Psoas muscle (tissue), 8 donors: ENCODE results near the gene SYCP2L. TPM values are rescaled to one million over a fixed set of nuclear protein-coding genes. Genes with fewer than 3 reads are reported as not detected.
"Not testable (repeated sequence)": the region's sequence is repeated elsewhere in the genome, so short reads cannot be mapped to it uniquely, and the experiment has no call there.

Source experiments
- ATAC-seq, 4 donors: fragments of 200-7000 bp; cut with Tn5 transposase; one replicate each; pipeline ENCODE4 v1.9.1; 2020; ENCODE audit warnings: moderate library complexity in 3 of 4, mild to moderate bottlenecking in 2 of 4
- DNase-seq, 2 donors: peaks; one replicate each; pipeline ENCODE4 v3.0.0-alpha.2; 2020
- H3K27ac ChIP-seq: fragments of 200-600 bp; one replicate; pipeline ENCODE4 v1.8.0; 2022
- H3K27me3 ChIP-seq, 3 donors: fragments of 200-600 bp in 1 of 3; one replicate each; pipeline versions ENCODE4 v1.6.1 to v1.8.0; 2013 to 2022; ENCODE audit warnings: low read length in 2 of 3, mild to moderate bottlenecking in 2 of 3, moderate library complexity in 1 of 3; ENCODE audit not compliant: insufficient read depth in 3 of 3
- H3K36me3 ChIP-seq, 2 donors: fragments of 200-600 bp in 1 of 2; one replicate each; pipeline versions ENCODE4 v1.6.1 to v1.8.0; 2013 to 2022; ENCODE audit warnings: low read depth in 1 of 2, mild to moderate bottlenecking in 1 of 2, moderate library complexity in 1 of 2; ENCODE audit not compliant: insufficient read depth in 1 of 2
- H3K4me1 ChIP-seq: fragments of 200-600 bp; one replicate; pipeline ENCODE4 v1.8.0; 2022
- H3K4me3 ChIP-seq: fragments of 200-600 bp; one replicate; pipeline ENCODE4 v1.8.0; 2022; ENCODE audit warnings: mild to moderate bottlenecking
- H3K9me3 ChIP-seq: fragments of 200-600 bp; one replicate; pipeline ENCODE4 v1.8.0; 2022
- CTCF ChIP-seq: fragments of 200-600 bp; IDR thresholded peaks from one replicate; pipeline ENCODE4 v1.8.0; 2022; ENCODE audit warnings: antibody characterized with exemption
- WGBS, 3 donors: extraction: QIAGEN DNeasy Blood & Tissue Kit; methylation state at CpG; one replicate each; pipeline versions ENCODE4 v1.1.6 to v1.1.7; 2013; 5-methylcytosine and 5-hydroxymethylcytosine counted together
- intact Hi-C, 2 donors: fragments of 100-400 bp; cut with DNase I; formaldehyde crosslinking; loops; one replicate each; pipeline versions ENCODE4 v1.11.0 to v1.14.2; 2022
- polyA plus RNA-seq, 3 donors: library from polyadenylated mRNA; stranded (reverse); fragments of 200-250 nt; gene quantifications; one replicate each; pipeline ENCODE4 v1.2.3, GENCODE V29; 2013
- total RNA-seq, 4 donors: library from RNA; stranded (reverse); fragmentation: NEBNext Ultra II Directional in 2 of 4; extraction: Animal tissue kit (Norgen Biotek cat#: 25700) in 2 of 4; gene quantifications; one replicate each; pipeline versions ENCODE4 v1.2.1 to v1.2.4, GENCODE V29; 2021 to 2023
- donor health status: healthy with polysubstance abuse.
- donor health status: DM: no; HTN: no; CAD: no; lungs with moderate emphysema.
- donor health status: Bipolar disorder and iron deficiency.
- donor health status: healthy.
- donor health status: DM: yes; HTN: yes; CAD: no.
- donor health status: DM: no; HTN: no; CAD: no.
- donor health status: DM: no; HTN: no; CAD: no.
- donor health status: DM: yes; HTN: yes; CAD: no.

Gene SYCP2L
- total and polyA plus RNA-seq, 7 donors = 0.08 to 0.99 (median 0.19) TPM; not detected in 1

GRCh38 chr6:10896691-10897090 is 9.8 kb downstream of the SYCP2L start:
- DNase-seq (no peak), ATAC-seq (no peak)
- Histone ChIP-seq H3K4me1 (no peaks in the 10 kb centered on the region), H3K36me3 (no peaks in the 10 kb centered on the region), H3K27ac (no peak overlapping the region), H3K9me3 (no peaks in the 10 kb centered on the region), H3K27me3 (no peaks in the 10 kb centered on the region), H3K4me3 (no peak overlapping the region)
- 60 to 71% (median 68%) methylated on average over 3 of the region's 3 CpGs for WGBS, 3 donors
- no peak for TF ChIP-seq CTCF
- intact Hi-C loops = no loop called here

- no peaks in the 10 kb centered on the region for H3K36me3 ChIP-seq
- no peak for DNase-seq
- no peak overlapping the region for H3K27ac ChIP-seq
- H3K4me1 ChIP-seq = no peaks in the 10 kb centered on the region
- H3K9me3 ChIP-seq = no peaks in the 10 kb centered on the region
- no peak overlapping the region for H3K4me3 ChIP-seq
- ATAC-seq = no peak
- no peaks in the 10 kb centered on the region for H3K27me3 ChIP-seq
- intact Hi-C loops = no loop called here
- no peak for TF ChIP-seq CTCF
- 86 to 94% (median 86%) methylated on average over 4 of the region's 4 CpGs for WGBS, 3 donors
Measured at GRCh38 chr6:10901770-10902169, 14.9 kb downstream of the SYCP2L start.

GRCh38 chr6:10904015-10904414 is 17.2 kb downstream of the SYCP2L start:
- Histone ChIP-seq H3K4me3 (no peak overlapping the region), H3K36me3 (no peaks in the 10 kb centered on the region), H3K27me3 (no peaks in the 10 kb centered on the region), H3K27ac (no peak overlapping the region), H3K9me3 (no peaks in the 10 kb centered on the region), H3K4me1 (no peaks in the 10 kb centered on the region)
- ATAC-seq (no peak), DNase-seq (no peak)
- 92 to 94% (median 93%) methylated on average over 7 of the region's 7 CpGs for WGBS, 3 donors
- no peak for TF ChIP-seq CTCF
- intact Hi-C loops = no loop called here

- no peak for TF ChIP-seq CTCF
- Histone ChIP-seq H3K27ac (no peak overlapping the region), H3K9me3 (no peaks in the 10 kb centered on the region), H3K4me3 (no peak overlapping the region), H3K4me1 (no peaks in the 10 kb centered on the region), H3K27me3 (no peaks in the 10 kb centered on the region), H3K36me3 (no peaks in the 10 kb centered on the region)
- no peak for ATAC-seq
- WGBS, 3 donors = 75 to 84% (median 76%) methylated on average over 1 of the region's 1 CpG
- no peak for DNase-seq
- intact Hi-C loops = no loop called here
Measured at GRCh38 chr6:10908228-10908627, 21.4 kb downstream of the SYCP2L start.

GRCh38 chr6:10919520-10919919 is 32.7 kb downstream of the SYCP2L start:
- H3K27ac ChIP-seq, DNase-seq, H3K4me3 ChIP-seq, H3K27me3 ChIP-seq, H3K9me3 ChIP-seq, intact Hi-C loops, H3K36me3 ChIP-seq, ATAC-seq, H3K4me1 ChIP-seq: not testable (repeated sequence)
- WGBS, 3 donors = 94 to 97% (median 94%) methylated on average over 3 of the region's 3 CpGs
